Measurements from ENCODE around the gene LCNL1. TPM values are rescaled to one million over a fixed set of nuclear protein-coding genes. Genes with fewer than 3 reads are reported as not detected.

Gene LCNL1
- total RNA-seq, 4 donors from 2014 or later = 0.28 to 0.47 (median 0.36) TPM; not detected in 1

DNA sequence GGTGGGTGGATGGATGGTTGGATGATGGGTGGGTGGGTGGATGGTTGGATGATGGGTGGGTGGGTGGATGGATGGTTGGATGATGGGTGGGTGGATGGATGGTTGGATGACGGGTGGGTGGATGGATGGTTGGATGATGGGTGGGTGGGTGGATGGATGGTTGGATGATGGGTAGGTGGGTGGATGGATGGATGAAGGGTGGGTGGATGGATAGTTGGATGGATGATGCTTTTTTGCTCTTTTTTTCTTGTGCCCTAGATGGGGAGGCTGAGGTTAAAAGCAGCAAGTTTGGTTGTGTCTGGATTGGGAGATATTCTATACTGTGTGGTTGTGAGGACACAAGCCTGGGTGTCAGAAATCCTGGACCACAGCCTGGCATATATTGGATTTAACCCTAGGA lies 25.3 kb upstream of the LCNL1 start:
- DNase-seq (ENCODE audit: low spot score) (no peak), ATAC-seq (ENCODE audit: low FRiP score) (no peak)
- no peak for TF ChIP-seq CTCF (IDR thresholded peaks at IDR 0.05)

DNA sequence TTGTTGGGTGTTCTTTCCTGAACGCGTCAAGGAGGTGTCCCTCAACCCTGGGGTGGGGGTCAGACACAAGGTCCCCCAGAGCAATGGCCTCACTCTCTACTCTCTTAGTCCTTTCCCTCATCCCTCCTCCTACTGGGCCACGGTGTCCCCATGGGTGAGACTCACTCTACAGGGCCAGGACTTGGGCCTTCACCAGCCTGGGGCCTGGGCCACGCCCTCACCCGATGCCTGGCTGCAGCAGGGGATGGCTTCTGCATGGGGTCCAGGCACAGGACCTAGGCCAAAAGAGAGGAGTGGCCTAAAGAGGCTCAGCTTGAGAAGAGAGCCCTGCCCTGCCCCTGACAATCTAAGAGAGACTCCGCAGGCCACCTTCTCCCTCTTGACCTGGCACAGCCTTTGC lies 24.9 kb upstream of the LCNL1 start:
- ATAC-seq (ENCODE audit: low FRiP score) = no peak
- no peak for TF ChIP-seq CTCF (IDR thresholded peaks at IDR 0.05)
- no peak for DNase-seq (ENCODE audit: low spot score)

DNA sequence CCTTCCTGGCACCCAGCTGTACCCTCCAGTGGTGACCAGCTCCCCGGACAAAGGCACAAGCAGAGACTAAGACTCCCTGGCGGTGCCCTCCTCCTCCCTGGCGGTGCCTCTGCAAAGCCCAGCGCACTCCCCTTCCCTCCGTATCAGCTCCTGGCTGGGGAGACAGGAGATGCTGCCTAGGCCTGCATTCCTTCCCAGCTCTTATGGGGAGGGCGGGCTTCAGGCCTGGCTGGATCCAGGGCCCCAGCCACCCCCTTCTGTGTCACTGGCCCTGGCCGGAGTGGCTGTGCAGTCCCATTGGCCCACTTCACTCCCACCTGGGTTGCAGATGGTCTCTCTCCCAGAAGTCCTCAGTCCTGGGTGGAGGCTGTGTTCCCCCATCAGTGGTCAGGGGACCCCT lies 24.3 kb upstream of the LCNL1 start:
- ATAC-seq (ENCODE audit: low FRiP score) (no peak), DNase-seq (ENCODE audit: low spot score) (no peak)
- no peak for TF ChIP-seq CTCF (IDR thresholded peaks at IDR 0.05)

DNA sequence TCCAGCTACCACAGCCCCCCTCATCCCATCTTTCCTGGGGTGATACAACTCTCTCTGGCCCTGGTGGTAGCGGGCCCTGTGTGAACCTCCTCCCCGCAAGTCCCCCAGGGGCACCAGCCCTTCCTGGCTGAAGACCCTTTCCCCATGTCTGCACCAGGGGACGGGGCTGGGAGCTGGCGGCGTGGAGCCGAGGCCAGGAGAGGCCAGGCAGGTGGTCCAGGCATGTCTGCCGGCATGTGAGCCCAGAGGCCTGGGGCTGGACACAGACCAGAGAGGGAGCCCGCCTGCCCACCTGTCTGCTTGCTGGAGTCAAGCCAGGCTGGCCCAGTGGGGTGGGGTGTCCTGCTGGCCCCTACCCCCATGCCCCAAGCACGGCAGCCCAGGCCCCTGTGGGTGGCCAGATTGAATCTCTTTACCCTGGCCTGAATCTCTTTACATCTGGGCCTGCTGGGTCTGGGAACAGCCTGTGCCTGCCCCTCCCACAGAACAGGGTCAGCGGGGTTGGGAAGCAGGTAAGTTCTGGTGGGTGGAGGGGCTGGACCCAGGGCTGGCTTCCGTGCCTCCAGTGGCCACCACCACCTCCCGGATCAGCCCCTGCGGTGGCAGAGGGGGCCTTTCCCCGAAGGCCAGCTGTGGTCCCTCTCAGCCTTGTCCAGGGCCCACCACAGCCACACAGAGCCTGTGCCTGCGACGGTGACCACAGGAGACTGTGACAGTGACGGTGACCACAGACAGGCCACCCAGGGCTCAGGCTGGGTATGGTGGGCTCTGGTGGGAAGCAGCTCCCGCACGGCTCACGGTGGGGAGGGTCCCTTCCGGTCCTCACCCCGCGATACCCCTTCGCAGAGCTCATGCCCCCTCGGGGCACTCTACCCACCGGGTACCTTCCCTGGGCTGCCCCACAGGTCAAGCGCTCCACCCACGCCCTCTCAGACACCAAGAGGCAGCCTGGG lies 23.6 kb upstream of the LCNL1 start:
- TF ChIP-seq CTCF (IDR thresholded peaks at IDR 0.05) = no peak
- ATAC-seq (ENCODE audit: low FRiP score) = no peak
- DNase-seq (ENCODE audit: low spot score) = no peak

- ATAC-seq (ENCODE audit: low FRiP score) (no peak), DNase-seq (ENCODE audit: low spot score) (no peak)
- no peak for TF ChIP-seq CTCF (IDR thresholded peaks at IDR 0.05)
Measured at GRCh38 chr9:136960212-136960937, 22.4 kb upstream of the LCNL1 start.

GRCh38 chr9:136960938-136961275 lies 21.9 kb upstream of the LCNL1 start:
- DNase-seq (ENCODE audit: low spot score) (no peak), ATAC-seq (ENCODE audit: low FRiP score) (no peak)
- TF ChIP-seq CTCF (IDR thresholded peaks at IDR 0.05) = no peak
